Measurements from ENCODE around the gene NR1H2. TPM values are rescaled to one million over a fixed set of nuclear protein-coding genes. Genes with fewer than 3 reads are reported as not detected.

NR1H2 gene
- total RNA-seq, 4 donors from 2014 or later: 45.3 to 115 (median 61.4) TPM

- intact Hi-C loops (cut with DNase I; ENCODE audit: low total_unique reads): no loop called here
These were observed 16.5 kb downstream of the NR1H2 start for GRCh38 chr19:50392759-50393158.

GRCh38 chr19:50393589-50393988, 17.3 kb downstream of the NR1H2 start:
- no peak overlapping the region for H3K4me3 ChIP-seq
- H3K27ac ChIP-seq: no peak overlapping the region
- H3K27me3 ChIP-seq: no peaks in the 10 kb centered on the region
- intact Hi-C loops (cut with DNase I; ENCODE audit: low total_unique reads): no loop called here
- DNase-seq: no peak
- TF ChIP-seq CTCF (IDR thresholded peaks at IDR 0.05) (no peak), POLR2A (IDR thresholded peaks at IDR 0.05) (no peak)
- H3K4me1 ChIP-seq: no peaks in the 10 kb centered on the region
- no peaks in the 10 kb centered on the region for H3K36me3 ChIP-seq
- H3K9me3 ChIP-seq: no peaks in the 10 kb centered on the region

More at GRCh38 chr19:50392759-50393158, 16.5 kb downstream of the NR1H2 start:
- no peak for TF ChIP-seq CTCF (IDR thresholded peaks at IDR 0.05)
- no peak for TF ChIP-seq POLR2A (IDR thresholded peaks at IDR 0.05)
- H3K9me3 ChIP-seq: no peaks in the 10 kb centered on the region
- no peaks in the 10 kb centered on the region for H3K27me3 ChIP-seq
- no peaks in the 10 kb centered on the region for H3K4me1 ChIP-seq
- no peak overlapping the region for H3K27ac ChIP-seq
- no peak overlapping the region for H3K4me3 ChIP-seq
- H3K36me3 ChIP-seq: no peaks in the 10 kb centered on the region
- no peak for DNase-seq

- intact Hi-C loops (cut with DNase I; ENCODE audit: low total_unique reads): no loop called here
- H3K36me3 ChIP-seq: no peaks in the 10 kb centered on the region
- no peaks in the 10 kb centered on the region for H3K9me3 ChIP-seq
- H3K4me3 ChIP-seq: no peak overlapping the region
- no peaks in the 10 kb centered on the region for H3K27me3 ChIP-seq
- DNase-seq: no peak
- TF ChIP-seq POLR2A (IDR thresholded peaks at IDR 0.05) (no peak), CTCF (IDR thresholded peaks at IDR 0.05) (no peak)
- H3K27ac ChIP-seq: no peak overlapping the region
- H3K4me1 ChIP-seq: no peaks in the 10 kb centered on the region
These were observed 17.8 kb downstream of the NR1H2 start for GRCh38 chr19:50394017-50394416.

GRCh38 chr19:50398675-50399367, 22.6 kb downstream of the NR1H2 start:
- Histone ChIP-seq H3K9me3 (no peaks in the 10 kb centered on the region), H3K4me3 (no peak overlapping the region), H3K27me3 (no peaks in the 10 kb centered on the region), H3K27ac (no peak overlapping the region), H3K36me3 (no peaks in the 10 kb centered on the region), H3K4me1 (no peaks in the 10 kb centered on the region)
- intact Hi-C loops (cut with DNase I; ENCODE audit: low total_unique reads): no loop called here
- TF ChIP-seq CTCF (IDR thresholded peaks at IDR 0.05): no peak
- no peak for DNase-seq

GRCh38 chr19:50399368-50399745, 23.1 kb downstream of the NR1H2 start:
- H3K27ac ChIP-seq: no peak overlapping the region
- TF ChIP-seq POLR2A (IDR thresholded peaks at IDR 0.05) (no peak), CTCF (IDR thresholded peaks at IDR 0.05) (no peak)
- H3K27me3 ChIP-seq: no peaks in the 10 kb centered on the region
- no peak overlapping the region for H3K4me3 ChIP-seq
- no peaks in the 10 kb centered on the region for H3K36me3 ChIP-seq
- H3K4me1 ChIP-seq: no peaks in the 10 kb centered on the region
- intact Hi-C loops (cut with DNase I; ENCODE audit: low total_unique reads): no loop called here
- DNase-seq: no peak
- H3K9me3 ChIP-seq: no peaks in the 10 kb centered on the region

Measured in uterus (tissue), 4 donors.